HG03354 (cell line): ENCODE measurements around the gene PRTG.

Source experiments
- ATAC-seq: cut with Tn5 transposase; IDR thresholded peaks from one replicate; pipeline ENCODE4 v1.9.1; 2021; ENCODE audit warnings: mild to moderate bottlenecking; ENCODE audit not compliant: unreplicated experiment, poor library complexity, severe bottlenecking

The PRTG gene

DNA sequence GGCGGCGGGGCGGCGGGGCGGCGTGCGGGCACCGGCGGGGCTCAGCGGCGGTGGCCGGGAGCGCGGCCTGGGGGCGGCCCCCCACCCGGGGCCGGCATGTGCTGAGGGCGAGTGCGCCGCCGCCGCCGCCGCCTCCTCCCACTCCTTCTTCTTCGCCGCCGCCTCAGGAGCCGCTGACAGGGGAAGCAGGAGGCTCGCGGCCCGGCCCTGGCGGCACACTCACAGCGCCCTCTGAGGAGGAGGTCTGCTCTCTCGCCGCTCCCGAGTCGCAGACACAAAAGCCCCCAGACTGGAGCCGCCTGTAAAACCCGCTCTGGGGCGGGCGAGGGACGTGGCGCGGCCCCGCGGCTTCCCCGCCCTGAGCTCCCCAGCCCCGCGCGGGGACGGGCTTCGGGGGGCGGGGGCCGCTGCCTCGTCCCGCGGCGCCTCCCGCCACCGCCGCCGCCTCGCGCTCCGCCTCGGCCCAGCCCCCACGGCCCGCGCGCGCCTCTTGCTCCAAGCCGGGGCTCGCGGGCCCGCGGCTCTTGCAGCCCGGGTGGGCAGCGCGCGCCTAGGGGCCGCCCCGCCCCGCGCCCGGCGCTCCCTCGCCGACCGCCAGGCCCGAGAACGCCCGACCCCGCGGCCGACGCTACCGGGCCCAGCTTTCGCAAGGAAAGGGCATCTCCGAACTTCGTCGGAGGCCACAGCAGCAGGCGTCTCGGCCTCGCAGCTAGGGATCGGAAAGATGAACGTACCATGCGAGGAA, 154.7 kb downstream of the PRTG start, which contains the start of gene PYGO1:
PYGO1 (minus strand) TSS at position 276 of the 745 bp plus-strand sequence. CDS start 462 bp downstream, outside the sequence.
- ATAC-seq, result peak; percentile 69

DNA sequence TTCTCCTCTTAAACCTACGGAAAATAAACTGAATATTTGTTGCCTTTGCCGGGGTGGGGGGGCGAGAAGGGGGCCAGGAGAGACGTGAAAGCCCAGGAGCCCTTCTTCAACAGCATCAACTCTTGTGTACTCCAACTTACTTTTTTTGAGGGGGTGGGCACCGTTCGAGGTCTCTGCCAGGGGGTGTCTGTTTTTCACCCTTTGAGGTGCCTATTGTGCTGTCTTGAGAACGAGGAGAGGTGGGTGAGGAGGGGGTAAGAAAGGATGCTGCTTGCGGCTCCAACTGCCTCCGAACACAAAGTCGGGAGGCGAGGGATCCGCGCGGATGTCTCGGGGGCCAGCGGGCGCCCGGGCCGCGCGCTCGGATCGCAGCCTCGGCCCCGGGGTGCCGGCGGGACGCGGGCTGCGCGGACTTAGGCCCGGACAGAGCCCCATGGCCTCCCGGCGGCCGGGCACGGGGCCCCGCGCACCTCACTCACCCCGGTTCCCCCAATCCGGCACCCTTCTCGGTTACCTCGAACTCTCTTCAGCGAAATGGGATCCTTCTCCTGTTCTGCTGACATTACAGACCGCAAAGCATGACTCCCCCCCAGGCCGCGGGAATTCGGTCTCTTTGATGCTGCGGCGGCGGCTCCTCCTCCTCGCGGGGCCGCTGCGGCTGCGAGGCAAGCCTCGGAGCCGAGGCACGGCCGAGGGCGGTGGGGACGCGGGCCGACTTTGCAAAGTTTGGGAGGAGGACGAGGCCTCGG, 155.5 kb downstream of the PRTG start:
- ATAC-seq, result peak; percentile 34

DNA sequence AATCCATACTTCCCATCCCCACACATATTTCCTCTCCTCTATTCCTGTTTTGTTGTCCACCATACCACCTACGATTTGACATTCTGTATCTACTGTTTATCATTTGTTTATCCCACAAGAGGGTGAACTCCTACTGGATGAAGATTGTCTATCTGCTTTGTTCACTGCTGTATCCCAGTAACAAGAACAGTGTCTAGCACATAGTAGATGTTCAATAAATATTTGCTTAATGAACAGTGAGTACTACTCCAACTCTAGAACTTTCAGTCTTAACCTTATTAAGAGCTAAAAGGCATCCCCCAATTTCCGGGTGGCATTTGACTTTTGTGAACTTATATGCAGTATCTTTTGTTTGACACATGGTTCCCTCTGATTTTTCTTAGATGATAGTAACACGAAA, 156.1 kb downstream of the PRTG start:
- ATAC-seq, result no peak

DNA sequence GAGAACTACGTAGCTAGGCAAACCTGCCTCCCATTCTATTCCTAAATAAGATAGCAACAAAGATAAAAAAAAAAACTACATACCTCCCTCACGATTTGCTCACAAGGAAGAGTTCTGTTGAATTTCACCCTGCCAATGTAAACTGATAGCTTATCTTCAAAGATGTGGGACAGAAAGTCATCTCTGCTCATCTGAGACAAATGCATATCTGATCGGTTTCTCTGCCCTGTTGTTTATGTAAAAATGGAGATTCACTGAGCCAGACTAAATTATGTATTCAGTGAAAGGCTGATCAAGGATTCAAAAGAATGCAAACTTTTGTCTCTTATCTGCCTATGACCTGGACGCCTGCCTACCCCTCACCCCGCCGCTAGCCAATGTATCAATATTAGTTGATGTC, 166.0 kb downstream of the PRTG start:
- ATAC-seq, result no peak

DNA sequence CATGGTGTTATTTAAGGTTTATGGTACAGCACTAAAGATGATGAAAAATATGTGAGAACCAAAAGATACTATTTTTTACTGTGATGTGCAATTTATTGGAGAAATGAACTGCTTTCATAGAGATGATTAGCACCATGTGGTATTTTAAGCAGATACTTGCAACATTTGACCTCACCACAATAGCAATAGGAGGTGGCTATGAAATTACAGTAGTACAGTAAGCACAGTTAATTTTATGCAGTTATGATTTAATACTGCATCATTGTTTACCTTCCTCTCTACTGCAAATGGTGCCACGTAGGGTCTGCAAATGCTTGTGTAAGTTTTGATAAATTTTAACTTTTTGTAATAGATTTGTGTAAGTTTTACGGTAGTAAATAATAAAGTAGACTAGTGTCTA, 168.9 kb downstream of the PRTG start:
- ATAC-seq, result no peak

DNA sequence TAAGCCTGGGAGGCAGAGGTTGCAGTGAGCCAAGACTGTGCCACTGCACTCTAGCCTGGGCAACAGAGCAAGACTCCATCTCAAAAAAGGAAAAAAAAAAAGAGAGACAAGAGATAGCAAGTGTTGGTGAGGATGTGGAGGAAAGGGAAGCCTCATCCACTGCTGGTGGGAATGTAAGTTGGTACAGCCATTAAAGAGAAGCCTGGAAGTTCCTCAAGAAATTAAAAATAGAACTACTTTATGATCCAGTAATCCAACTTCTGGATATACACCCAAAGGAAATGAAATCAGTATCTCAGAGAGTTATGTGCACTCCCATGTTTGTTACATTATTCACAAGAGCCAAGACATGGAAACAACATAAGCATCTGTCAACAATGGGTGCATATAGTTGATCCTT, 169.7 kb downstream of the PRTG start:
- no peak for ATAC-seq

DNA sequence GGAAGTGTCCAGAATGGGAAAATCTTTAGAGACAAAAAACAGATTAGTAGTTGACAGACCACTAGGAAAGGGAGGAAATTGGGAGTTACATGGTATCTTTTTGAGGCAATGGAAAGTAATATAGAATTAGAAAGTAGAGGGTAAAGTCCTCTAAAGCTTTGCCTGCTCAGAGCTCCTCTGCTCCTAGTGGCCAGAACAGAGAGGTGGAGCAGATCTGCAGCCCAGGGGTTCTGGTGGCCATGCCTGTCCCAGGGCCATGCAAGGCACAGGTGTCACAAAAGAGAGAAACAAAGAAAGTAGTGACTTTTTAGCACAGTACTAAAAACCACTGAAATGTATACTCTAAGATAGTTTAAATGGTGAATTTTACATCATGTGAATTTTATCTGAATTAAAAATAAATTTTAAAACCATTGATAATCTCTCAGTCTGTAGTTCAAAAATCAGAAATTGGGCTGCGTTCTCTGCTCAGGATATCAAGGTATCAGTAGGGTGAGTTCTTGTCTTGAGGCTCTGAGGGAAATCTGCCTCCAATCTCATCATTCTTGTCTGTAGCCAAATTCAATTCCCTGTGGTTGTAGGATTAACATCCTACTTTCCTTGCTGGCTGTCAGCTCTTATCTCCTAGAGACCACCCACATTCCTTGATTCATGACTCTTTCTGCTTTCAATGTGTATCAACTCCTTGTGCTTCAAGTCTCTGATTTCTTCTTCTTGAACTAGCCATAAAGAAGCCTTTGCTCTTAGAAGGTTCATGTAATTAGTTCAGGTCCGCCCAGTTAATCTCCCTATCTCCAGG, 178.4 kb downstream of the PRTG start:
- ATAC-seq, result no peak

DNA sequence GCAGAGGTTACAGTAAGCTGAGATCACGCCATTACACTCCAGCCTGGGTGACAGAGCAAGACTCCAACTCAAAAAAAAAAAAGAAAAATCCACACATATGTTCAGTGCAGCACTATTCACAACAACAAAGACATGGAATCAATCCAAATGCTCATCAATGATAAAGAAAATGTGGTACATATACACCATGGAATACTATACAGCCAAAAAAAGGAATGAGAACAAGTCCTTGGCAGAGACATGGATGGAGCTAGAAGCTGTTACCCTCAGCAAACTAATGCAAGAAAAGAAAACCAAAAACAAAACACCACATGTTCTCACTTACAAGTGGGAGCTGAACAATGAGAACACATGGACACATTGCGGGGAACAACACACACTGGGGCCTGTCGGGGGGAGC, 180.4 kb downstream of the PRTG start:
- ATAC-seq, result no peak
